Smooth muscle cell (in vitro differentiated cells): Measurements from ENCODE around the gene MLST8. TPM values are rescaled to one million over a fixed set of nuclear protein-coding genes. Genes with fewer than 3 reads are reported as not detected.

ENCODE experiments used
- DNase-seq: peaks from one replicate; lab custom pipeline; 2025; ENCODE audit not compliant: unreplicated experiment; lab: John Stamatoyannopoulos, UW
- H2AFZ ChIP-seq: fragments of 200-600 bp; sonication (generic); 2 replicates; pipeline ENCODE4 v1.6.0; 2016; ENCODE audit warnings: antibody characterized with exemption, low read depth, mild to moderate bottlenecking
- H3F3A ChIP-seq: fragments of 200-600 bp; sonication (generic); 2 replicates; pipeline ENCODE4 v1.6.0; 2017; ENCODE audit warnings: antibody characterized with exemption, low read depth
- H3K27ac ChIP-seq: fragments of 200-600 bp; sonication (generic); 2 replicates; pipeline ENCODE4 v1.5.1; 2016; ENCODE audit warnings: low read depth, mild to moderate bottlenecking
- H3K27me3 ChIP-seq: fragments of 200-600 bp; sonication (generic); 2 replicates; pipeline ENCODE4 v1.6.1; 2016; ENCODE audit warnings: low read depth, mild to moderate bottlenecking
- H3K36me3 ChIP-seq: fragments of 200-600 bp; sonication (generic); 2 replicates; pipeline ENCODE4 v1.5.1; 2016; ENCODE audit warnings: low read depth
- H3K4me1 ChIP-seq: fragments of 200-600 bp; sonication (generic); 2 replicates; pipeline ENCODE4 v1.5.1; 2016; ENCODE audit warnings: low read depth
- H3K4me2 ChIP-seq: fragments of 200-600 bp; sonication (generic); 2 replicates; pipeline ENCODE4 v1.6.0; 2016; ENCODE audit warnings: mild to moderate bottlenecking
- H3K4me3 ChIP-seq: fragments of 200-600 bp; sonication (generic); 2 replicates; pipeline ENCODE4 v1.5.1; 2016; ENCODE audit warnings: mild to moderate bottlenecking
- H3K79me2 ChIP-seq: fragments of 200-600 bp; sonication (generic); 2 replicates; pipeline ENCODE4 v1.6.0; 2016; ENCODE audit warnings: low read depth, mild to moderate bottlenecking
- H3K9ac ChIP-seq: fragments of 200-600 bp; sonication (generic); 2 replicates; pipeline ENCODE4 v1.6.0; 2016; ENCODE audit warnings: low read depth
- H3K9me3 ChIP-seq: fragments of 200-600 bp; sonication (generic); replicated peaks from 2 replicates; pipeline ENCODE4 v1.5.1; 2016; ENCODE audit warnings: low read depth
- H4K20me1 ChIP-seq: fragments of 200-600 bp; sonication (generic); 2 replicates; pipeline ENCODE4 v1.6.0; 2016; ENCODE audit warnings: low read depth
- CTCF ChIP-seq: fragments of 200-600 bp; sonication (generic); IDR thresholded peaks from 2 replicates; pipeline ENCODE4 v1.5.1; 2017; ENCODE audit warnings: borderline replicate concordance, mild to moderate bottlenecking, antibody characterized with exemption; ENCODE audit not compliant: insufficient read depth, poor library complexity, severe bottlenecking
- WGBS: methylation state at CpG from one replicate; pipeline ENCODE4 v1.1.7; 2016; ENCODE audit warnings: low lambda C conversion rate; 5-methylcytosine and 5-hydroxymethylcytosine counted together
- polyA plus RNA-seq: library from polyadenylated mRNA; unstranded; fragments of >200 nt; fragmentation: Nextera tagmentation; extraction: Ambion mirVana; gene quantifications from 2 replicates; pipeline ENCODE4 v1.2.1, GENCODE V29; 2016
- total RNA-seq: library from RNA; depleted of rRNA; stranded (reverse); fragments of >200 nt; gene quantifications from 2 replicates; pipeline ENCODE4 v1.2.3, GENCODE V29; 2014

Gene MLST8
- total and polyA plus RNA-seq, 2 experiments from 2014 or later = 37.2 to 67.0 TPM

- H4K20me1 ChIP-seq = no peaks in the 10 kb centered on the region
- TF ChIP-seq CTCF = no peak
- no peak overlapping the region for H3K27ac ChIP-seq
- WGBS = 97% methylated on average over 19 of the region's 19 CpGs
- no peak for DNase-seq
- no peaks in the 10 kb centered on the region for H3K9me3 ChIP-seq
- H3K4me2 ChIP-seq = no peak overlapping the region
- no peaks in the 10 kb centered on the region for H3K79me2 ChIP-seq
- H3K36me3 ChIP-seq = no peaks in the 10 kb centered on the region
- H2AFZ ChIP-seq = no peak overlapping the region
- H3K9ac ChIP-seq = no peak overlapping the region
- H3K4me3 ChIP-seq = no peak overlapping the region
- H3F3A ChIP-seq = no peaks in the 10 kb centered on the region
- H3K4me1 ChIP-seq = no peaks in the 10 kb centered on the region
- H3K27me3 ChIP-seq = no peaks in the 10 kb centered on the region
These were observed 20.9 kb upstream of the MLST8 start for GRCh38 chr16:2184346-2184745.

GRCh38 chr16:2184962-2185361, 20.3 kb upstream of the MLST8 start:
- Histone ChIP-seq H3K4me2 (no peak overlapping the region), H3K9me3 (no peaks in the 10 kb centered on the region), H3K36me3 (no peaks in the 10 kb centered on the region), H3F3A (no peaks in the 10 kb centered on the region), H3K4me1 (no peaks in the 10 kb centered on the region), H4K20me1 (no peaks in the 10 kb centered on the region), H3K79me2 (no peaks in the 10 kb centered on the region), H3K9ac (no peak overlapping the region), H3K27me3 (no peaks in the 10 kb centered on the region), H3K27ac (no peak overlapping the region), H2AFZ (no peak overlapping the region), H3K4me3 (no peak overlapping the region)
- DNase-seq = no peak
- 93% methylated on average over 19 of the region's 20 CpGs for WGBS
- no peak for TF ChIP-seq CTCF

GRCh38 chr16:2186064-2186463, 19.2 kb upstream of the MLST8 start:
- Histone ChIP-seq H3K4me3 (no peak overlapping the region), H3K27ac (no peak overlapping the region), H3K9ac (no peak overlapping the region), H3K4me2 (no peak overlapping the region), H3K27me3 (no peaks in the 10 kb centered on the region), H2AFZ (no peak overlapping the region), H3K79me2 (no peaks in the 10 kb centered on the region), H3K36me3 (no peaks in the 10 kb centered on the region), H3K9me3 (no peaks in the 10 kb centered on the region), H3F3A (no peaks in the 10 kb centered on the region), H4K20me1 (no peaks in the 10 kb centered on the region), H3K4me1 (no peaks in the 10 kb centered on the region)
- no peak for TF ChIP-seq CTCF
- DNase-seq = no peak
- 96% methylated on average over 13 of the region's 13 CpGs for WGBS

GRCh38 chr16:2186505-2186904, 18.7 kb upstream of the MLST8 start:
- no peak for TF ChIP-seq CTCF
- Histone ChIP-seq H4K20me1 (no peaks in the 10 kb centered on the region), H3K79me2 (no peaks in the 10 kb centered on the region), H3F3A (no peaks in the 10 kb centered on the region), H3K9me3 (no peaks in the 10 kb centered on the region), H3K27me3 (no peaks in the 10 kb centered on the region), H3K4me2 (no peak overlapping the region), H3K27ac (no peak overlapping the region), H3K4me1 (no peaks in the 10 kb centered on the region), H3K9ac (no peak overlapping the region), H3K36me3 (no peaks in the 10 kb centered on the region), H3K4me3 (no peak overlapping the region), H2AFZ (no peak overlapping the region)
- no peak for DNase-seq
- WGBS = 95% methylated on average over 20 of the region's 20 CpGs
